ENCODE data around the gene NTSR1.

GRCh38 chr20:62665826-62666735 is 42.6 kb upstream of the NTSR1 start:
- TF ChIP-seq YY1 (IDR thresholded peaks at IDR 0.05; ENCODE audit: insufficient read depth, insufficient read length) (no peak), ZNF274 (IDR thresholded peaks at IDR 0.05; ENCODE audit: low read depth, low read length) (no peak)

All from NT2/D1 (cell line).